Muscle of leg (tissue), 11 donors: Measurements from ENCODE around the gene BRAF. TPM values are rescaled to one million over a fixed set of nuclear protein-coding genes. Genes with fewer than 3 reads are reported as not detected.
"Not testable (repeated sequence)": the region's sequence is repeated elsewhere in the genome, so short reads cannot be mapped to it uniquely, and the experiment has no call there.

Source experiments
- DNase-seq: peaks from one replicate; pipeline ENCODE4 v3.0.0; 2013
- H3K27ac ChIP-seq: one replicate; pipeline ENCODE4 v1.5.1; 2013; ENCODE audit warnings: mild to moderate bottlenecking, low read length, control low read depth
- H3K27me3 ChIP-seq: one replicate; pipeline ENCODE4 v1.6.1; 2013; ENCODE audit warnings: low read length; ENCODE audit not compliant: control insufficient read depth, insufficient read depth
- H3K36me3 ChIP-seq: one replicate; pipeline ENCODE4 v1.6.1; 2013; ENCODE audit warnings: low read length; ENCODE audit not compliant: control insufficient read depth, insufficient read depth
- H3K4me1 ChIP-seq: one replicate; pipeline ENCODE4 v1.6.1; 2013; ENCODE audit warnings: low read length; ENCODE audit not compliant: control insufficient read depth, insufficient read depth
- H3K4me3 ChIP-seq: one replicate; pipeline ENCODE4 v1.5.1; 2013; ENCODE audit warnings: low read length, control low read depth
- H3K9me3 ChIP-seq: replicated peaks from 2 replicates; pipeline ENCODE4 v1.6.1; 2013; ENCODE audit warnings: low read depth, low read length; ENCODE audit not compliant: control insufficient read depth
- WGBS: methylation state at CpG from one replicate; pipeline ENCODE4 v1.1.5; 2013; ENCODE audit warnings: missing lambda C conversion rate; ENCODE audit not compliant: insufficient coverage; 5-methylcytosine and 5-hydroxymethylcytosine counted together
- polyA plus RNA-seq, 8 donors: library from polyadenylated mRNA; unstranded; fragments of 120-200 nt; gene quantifications; one replicate each; pipeline versions ENCODE4 v1.2.1 to v1.2.3, GENCODE V29; 2013; ENCODE audit warnings: inconsistent platforms in 1 of 8, low replicate concordance in 1 of 8; ENCODE audit not compliant: insufficient read length in 8 of 8, insufficient read depth in 1 of 8
- total RNA-seq: library from RNA; stranded (reverse); fragments of 120-200 nt; gene quantifications from one replicate; pipeline ENCODE4 v1.2.4, GENCODE V29; 2013

Gene BRAF
- total and polyA plus RNA-seq, 9 donors = 9.2 to 19.7 (median 9.5) TPM

GRCh38 chr7:140778975-140779374, 145.8 kb downstream of the BRAF start:
- Histone ChIP-seq H3K36me3 (peaks cover 20% of the 10 kb centered on the region), H3K27me3 (no peaks in the 10 kb centered on the region), H3K4me1 (no peaks in the 10 kb centered on the region), H3K4me3 (no peak overlapping the region), H3K27ac (no peak overlapping the region), H3K9me3 (no peaks in the 10 kb centered on the region)
- WGBS = no CpG with 5 or more reads among the region's 2 CpGs
- no peak for DNase-seq

GRCh38 chr7:140778568-140778967, 146.2 kb downstream of the BRAF start:
- H3K4me1 ChIP-seq = no peaks in the 10 kb centered on the region
- H3K27ac ChIP-seq = no peak overlapping the region
- no peaks in the 10 kb centered on the region for H3K9me3 ChIP-seq
- peaks cover 21% of the 10 kb centered on the region for H3K36me3 ChIP-seq
- DNase-seq = no peak
- no CpG with 5 or more reads among the region's 1 CpG for WGBS
- no peaks in the 10 kb centered on the region for H3K27me3 ChIP-seq
- H3K4me3 ChIP-seq = no peak overlapping the region

- Histone ChIP-seq H3K4me1 (no peaks in the 10 kb centered on the region), H3K4me3 (no peak overlapping the region), H3K27ac (no peak overlapping the region), H3K27me3 (no peaks in the 10 kb centered on the region), H3K36me3 (peaks cover 24% of the 10 kb centered on the region), H3K9me3 (no peaks in the 10 kb centered on the region)
- 95% methylated on average over 3 of the region's 4 CpGs for WGBS
- DNase-seq = no peak
Observed at GRCh38 chr7:140774371-140774770, 150.4 kb downstream of the BRAF start.

GRCh38 chr7:140773104-140773503, 151.6 kb downstream of the BRAF start:
- 80% methylated on average over 1 of the region's 3 CpGs for WGBS
- peaks cover 21% of the 10 kb centered on the region for H3K36me3 ChIP-seq

GRCh38 chr7:140771826-140772225, 152.9 kb downstream of the BRAF start:
- Histone ChIP-seq H3K9me3 (no peaks in the 10 kb centered on the region), H3K27ac (no peak overlapping the region), H3K36me3 (peaks cover 26% of the 10 kb centered on the region), H3K4me3 (no peak overlapping the region), H3K27me3 (no peaks in the 10 kb centered on the region), H3K4me1 (no peaks in the 10 kb centered on the region)
- DNase-seq = no peak

More at GRCh38 chr7:140773104-140773503, 151.6 kb downstream of the BRAF start:
- DNase-seq = no peak
- no peaks in the 10 kb centered on the region for H3K9me3 ChIP-seq
- H3K4me1 ChIP-seq = no peaks in the 10 kb centered on the region
- H3K27ac ChIP-seq = no peak overlapping the region
- H3K27me3 ChIP-seq = no peaks in the 10 kb centered on the region
- no peak overlapping the region for H3K4me3 ChIP-seq

- no peaks in the 10 kb centered on the region for H3K9me3 ChIP-seq
- H3K27me3 ChIP-seq = no peaks in the 10 kb centered on the region
- no CpG with 5 or more reads among the region's 3 CpGs for WGBS
- H3K4me3 ChIP-seq = no peak overlapping the region
- no peaks in the 10 kb centered on the region for H3K4me1 ChIP-seq
- peaks cover 27% of the 10 kb centered on the region for H3K36me3 ChIP-seq
- no peak overlapping the region for H3K27ac ChIP-seq
- no peak for DNase-seq
Observed at GRCh38 chr7:140769852-140770251, 154.9 kb downstream of the BRAF start.

GRCh38 chr7:140767418-140767817, 157.3 kb downstream of the BRAF start:
- Histone ChIP-seq H3K36me3 (peaks cover 19% of the 10 kb centered on the region), H3K27me3 (no peaks in the 10 kb centered on the region), H3K9me3 (no peaks in the 10 kb centered on the region), H3K4me3 (no peak overlapping the region), H3K27ac (no peak overlapping the region), H3K4me1 (no peaks in the 10 kb centered on the region)
- 94% methylated on average over 2 of the region's 3 CpGs for WGBS
- DNase-seq = no peak

- not testable (repeated sequence) for H3K27ac ChIP-seq, DNase-seq
- no CpG with 5 or more reads among the region's 1 CpG for WGBS
Observed at GRCh38 chr7:140765441-140765840, 159.3 kb downstream of the BRAF start.

GRCh38 chr7:140763166-140763565, 161.6 kb downstream of the BRAF start:
- DNase-seq, H3K9me3 ChIP-seq, H3K4me1 ChIP-seq, H3K27ac ChIP-seq, H3K4me3 ChIP-seq, H3K27me3 ChIP-seq: not testable (repeated sequence)
- WGBS = 95% methylated on average over 4 of the region's 25 CpGs
- H3K36me3 ChIP-seq = peaks cover 16% of the 10 kb centered on the region

More at GRCh38 chr7:140765441-140765840, 159.3 kb downstream of the BRAF start:
- H3K36me3 ChIP-seq = peaks cover 14% of the 10 kb centered on the region
- not testable (repeated sequence) for H3K9me3 ChIP-seq, H3K4me3 ChIP-seq, H3K27me3 ChIP-seq, H3K4me1 ChIP-seq

GRCh38 chr7:140761375-140761774, 163.4 kb downstream of the BRAF start:
- WGBS = no CpG with 5 or more reads among the region's 3 CpGs
- DNase-seq, H3K4me3 ChIP-seq, H3K27ac ChIP-seq, H3K4me1 ChIP-seq, H3K27me3 ChIP-seq, H3K9me3 ChIP-seq, H3K36me3 ChIP-seq: not testable (repeated sequence)

GRCh38 chr7:140754506-140754905, 170.2 kb downstream of the BRAF start:
- Histone ChIP-seq H3K27ac (no peak overlapping the region), H3K4me1 (no peaks in the 10 kb centered on the region), H3K27me3 (no peaks in the 10 kb centered on the region), H3K9me3 (no peaks in the 10 kb centered on the region), H3K36me3 (peaks cover 4% of the 10 kb centered on the region), H3K4me3 (no peak overlapping the region)
- no peak for DNase-seq
- no CpG with 5 or more reads among the region's 3 CpGs for WGBS
